Neural progenitor cell (in vitro differentiated cells): ENCODE measurements around the gene RAB36. TPM values are rescaled to one million over a fixed set of nuclear protein-coding genes. Genes with fewer than 3 reads are reported as not detected.
A peak's percentile ranks its signal among the peaks of the same experiment; 100 is the strongest.

ENCODE experiments used
- DNase-seq: peaks from one replicate; pipeline ENCODE4 v3.0.0-alpha.2; 2016; ENCODE audit warnings: low spot score
- H2AFZ ChIP-seq: fragments of 200-600 bp; sonication (generic); replicated peaks from 2 replicates; pipeline ENCODE4 v1.6.1; 2016; ENCODE audit warnings: antibody characterized with exemption
- H3F3A ChIP-seq: fragments of 200-600 bp; sonication (generic); 2 replicates; pipeline ENCODE4 v1.6.1; 2016; ENCODE audit warnings: antibody characterized with exemption, low read depth
- H3K27ac ChIP-seq: fragments of 200-600 bp; sonication (generic); 2 replicates; pipeline ENCODE4 v1.5.1; 2016; ENCODE audit warnings: mild to moderate bottlenecking
- H3K27me3 ChIP-seq: fragments of 200-600 bp; sonication (generic); 2 replicates; pipeline ENCODE4 v1.6.1; 2016; ENCODE audit warnings: mild to moderate bottlenecking, moderate library complexity
- H3K36me3 ChIP-seq: fragments of 200-600 bp; sonication (generic); 2 replicates; pipeline ENCODE4 v1.5.1; 2016
- H3K4me1 ChIP-seq: fragments of 200-600 bp; sonication (generic); 2 replicates; pipeline ENCODE4 v1.6.1; 2016; ENCODE audit warnings: mixed run types
- H3K4me2 ChIP-seq: fragments of 200-600 bp; sonication (generic); 2 replicates; pipeline ENCODE4 v1.6.1; 2016
- H3K4me3 ChIP-seq: fragments of 200-600 bp; sonication (generic); 2 replicates; pipeline ENCODE4 v1.5.1; 2016
- H3K79me2 ChIP-seq: fragments of 200-600 bp; sonication (generic); 2 replicates; pipeline ENCODE4 v1.6.1; 2016; ENCODE audit warnings: low read depth
- H3K9ac ChIP-seq: fragments of 200-600 bp; sonication (generic); 2 replicates; pipeline ENCODE4 v1.6.1; 2016
- H3K9me3 ChIP-seq: fragments of 200-600 bp; sonication (generic); 2 replicates; pipeline ENCODE4 v1.5.1; 2016; ENCODE audit warnings: low read depth
- H4K20me1 ChIP-seq: fragments of 200-600 bp; sonication (generic); 2 replicates; pipeline ENCODE4 v1.6.1; 2016; ENCODE audit warnings: low read depth
- H3K27ac Mint-ChIP-seq: 3 replicates; pipeline ENCODE4 v1.8.0; 2021; ENCODE audit warnings: mixed read lengths
- H3K27me3 Mint-ChIP-seq: 2 replicates; pipeline ENCODE4 v1.8.0; 2022; ENCODE audit warnings: low read depth, mild to moderate bottlenecking, inconsistent platforms, moderate library complexity, mixed read lengths; ENCODE audit not compliant: insufficient read depth
- H3K36me3 Mint-ChIP-seq: 3 replicates; pipeline ENCODE4 v1.8.0; 2021; ENCODE audit warnings: mixed read lengths
- H3K4me1 Mint-ChIP-seq: 3 replicates; pipeline ENCODE4 v1.8.0; 2021; ENCODE audit warnings: mixed read lengths
- H3K4me3 Mint-ChIP-seq: 3 replicates; pipeline ENCODE4 v1.8.0; 2021; ENCODE audit warnings: mild to moderate bottlenecking, moderate library complexity, mixed read lengths
- H3K9me3 Mint-ChIP-seq: 3 replicates; pipeline ENCODE4 v1.8.0; 2020; ENCODE audit warnings: mixed read lengths
- EZH2 ChIP-seq: fragments of 200-600 bp; sonication (generic); IDR thresholded peaks from 2 replicates; pipeline ENCODE4 v1.6.1; 2017; ENCODE audit warnings: antibody characterized with exemption, mild to moderate bottlenecking, moderate library complexity
- EZH2phosphoT487 ChIP-seq: fragments of 200-600 bp; sonication (generic); IDR thresholded peaks from 2 replicates; pipeline ENCODE4 v1.6.1; 2017; ENCODE audit warnings: antibody characterized with exemption
- total RNA-seq: library from RNA; depleted of rRNA; stranded (reverse); fragments of >200 nt; gene quantifications from 2 replicates; pipeline ENCODE4 v1.2.3, GENCODE V29; 2015; ENCODE audit warnings: low replicate concordance
- TF ChIP-seq, protein P1 (sequence below): fragments of 200-600 bp; sonication (generic); IDR thresholded peaks from 2 replicates; pipeline ENCODE4 v1.5.1; 2017; ENCODE audit warnings: antibody characterized with exemption, mild to moderate bottlenecking

RAB36 gene
- total RNA-seq, 1 donor from 2014 or later = 2.9 TPM

GRCh38 chr22:23168391-23169042, 23.2 kb downstream of the RAB36 start:
- Histone ChIP-seq H3K4me1 (peaks cover 21% of the 10 kb centered on the region), H3K9me3 (no peaks in the 10 kb centered on the region), H3K36me3 (no peaks in the 10 kb centered on the region), H4K20me1 (no peaks in the 10 kb centered on the region), H3K79me2 (no peaks in the 10 kb centered on the region), H3K4me2 (no peak overlapping the region), H3K4me3 (no peak overlapping the region), H3F3A (no peaks in the 10 kb centered on the region), H3K27ac (no peak overlapping the region), H3K27me3 (no peaks in the 10 kb centered on the region), H3K9ac (no peak overlapping the region), H2AFZ (no peak overlapping the region)
- Mint-ChIP-seq H3K9me3 (no peaks in the 10 kb centered on the region), H3K4me1 (peaks cover 44% of the 10 kb centered on the region), H3K27me3 (peaks cover 8% of the 10 kb centered on the region), H3K4me3 (no peak overlapping the region), H3K27ac (no peak overlapping the region), H3K36me3 (no peaks in the 10 kb centered on the region)
- no peak for TF ChIP-seq EZH2
- TF ChIP-seq EZH2phosphoT487 = no peak
- TF ChIP-seq, protein P1, sequence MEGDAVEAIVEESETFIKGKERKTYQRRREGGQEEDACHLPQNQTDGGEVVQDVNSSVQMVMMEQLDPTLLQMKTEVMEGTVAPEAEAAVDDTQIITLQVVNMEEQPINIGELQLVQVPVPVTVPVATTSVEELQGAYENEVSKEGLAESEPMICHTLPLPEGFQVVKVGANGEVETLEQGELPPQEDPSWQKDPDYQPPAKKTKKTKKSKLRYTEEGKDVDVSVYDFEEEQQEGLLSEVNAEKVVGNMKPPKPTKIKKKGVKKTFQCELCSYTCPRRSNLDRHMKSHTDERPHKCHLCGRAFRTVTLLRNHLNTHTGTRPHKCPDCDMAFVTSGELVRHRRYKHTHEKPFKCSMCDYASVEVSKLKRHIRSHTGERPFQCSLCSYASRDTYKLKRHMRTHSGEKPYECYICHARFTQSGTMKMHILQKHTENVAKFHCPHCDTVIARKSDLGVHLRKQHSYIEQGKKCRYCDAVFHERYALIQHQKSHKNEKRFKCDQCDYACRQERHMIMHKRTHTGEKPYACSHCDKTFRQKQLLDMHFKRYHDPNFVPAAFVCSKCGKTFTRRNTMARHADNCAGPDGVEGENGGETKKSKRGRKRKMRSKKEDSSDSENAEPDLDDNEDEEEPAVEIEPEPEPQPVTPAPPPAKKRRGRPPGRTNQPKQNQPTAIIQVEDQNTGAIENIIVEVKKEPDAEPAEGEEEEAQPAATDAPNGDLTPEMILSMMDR = no peak
- DNase-seq = no peak

GRCh38 chr22:23169043-23169406, 23.7 kb downstream of the RAB36 start:
- Histone ChIP-seq H4K20me1 (no peaks in the 10 kb centered on the region), H3K36me3 (no peaks in the 10 kb centered on the region), H3K79me2 (no peaks in the 10 kb centered on the region), H3K4me1 (peaks cover 21% of the 10 kb centered on the region), H3K27ac (no peak overlapping the region), H3K27me3 (no peaks in the 10 kb centered on the region), H3K9ac (no peak overlapping the region), H3K9me3 (no peaks in the 10 kb centered on the region), H3K4me2 (no peak overlapping the region), H3K4me3 (no peak overlapping the region), H2AFZ (no peak overlapping the region), H3F3A (no peaks in the 10 kb centered on the region)
- Mint-ChIP-seq H3K4me1 (peaks cover 46% of the 10 kb centered on the region), H3K27me3 (peaks cover 6% of the 10 kb centered on the region), H3K36me3 (no peaks in the 10 kb centered on the region), H3K27ac (peak overlapping the region; percentile 92), H3K4me3 (no peak overlapping the region), H3K9me3 (peaks cover 2% of the 10 kb centered on the region)
- DNase-seq = no peak
- TF ChIP-seq EZH2phosphoT487 = no peak
- TF ChIP-seq, protein P1 = no peak
- no peak for TF ChIP-seq EZH2

GRCh38 chr22:23175817-23176644, 30.8 kb downstream of the RAB36 start:
- peaks cover 14% of the 10 kb centered on the region for H3F3A ChIP-seq
- no peak overlapping the region for H3K27ac ChIP-seq
- Mint-ChIP-seq H3K9me3 (peaks cover 22% of the 10 kb centered on the region), H3K27me3 (peaks cover 7% of the 10 kb centered on the region), H3K27ac (peak overlapping the region; percentile 80), H3K4me1 (peaks cover 22% of the 10 kb centered on the region), H3K36me3 (peaks cover 10% of the 10 kb centered on the region), H3K4me3 (no peak overlapping the region)
- H2AFZ ChIP-seq = no peak overlapping the region
- peaks cover 6% of the 10 kb centered on the region for H4K20me1 ChIP-seq
- DNase-seq = no peak
- H3K27me3 ChIP-seq = no peaks in the 10 kb centered on the region
- H3K4me1 ChIP-seq = peaks cover 12% of the 10 kb centered on the region
- peaks cover 3% of the 10 kb centered on the region for H3K79me2 ChIP-seq
- H3K4me3 ChIP-seq = no peak overlapping the region
- TF ChIP-seq EZH2 (no peak), EZH2phosphoT487 (no peak)
- TF ChIP-seq, protein P1 = no peak
- no peak overlapping the region for H3K4me2 ChIP-seq
- H3K9ac ChIP-seq = no peak overlapping the region
- H3K9me3 ChIP-seq = no peaks in the 10 kb centered on the region
- no peaks in the 10 kb centered on the region for H3K36me3 ChIP-seq
